Neural cell (in vitro differentiated cells): ENCODE data around the gene CDCA3. TPM values are rescaled to one million over a fixed set of nuclear protein-coding genes. Genes with fewer than 3 reads are reported as not detected.

Source experiments
- H2AFZ ChIP-seq: fragments of 200-600, 300-800 bp; sonication (generic), shearing (Covaris generic); 2 replicates; pipeline ENCODE4 v1.6.0; 2014; ENCODE audit warnings: low read depth, mild to moderate bottlenecking, antibody characterized with exemption, low read length, moderate library complexity
- H3F3A ChIP-seq: fragments of 200-600 bp; shearing (Covaris generic); 2 replicates; pipeline ENCODE4 v1.6.1; 2016; ENCODE audit warnings: mild to moderate bottlenecking, moderate library complexity, mixed read lengths, antibody characterized with exemption, low read length; ENCODE audit not compliant: insufficient read depth, poor library complexity, severe bottlenecking
- H3K27ac ChIP-seq: fragments of 200-600, 300-800 bp; sonication (generic), shearing (Covaris generic); 2 replicates; pipeline ENCODE4 v1.5.1; 2014; ENCODE audit warnings: mild to moderate bottlenecking, low read length, moderate library complexity
- H3K27me3 ChIP-seq: fragments of 300-800, 200-600 bp; sonication (generic), shearing (Covaris generic); 2 replicates; pipeline ENCODE4 v1.6.0; 2014; ENCODE audit warnings: mild to moderate bottlenecking, low read depth, low read length, moderate library complexity; ENCODE audit not compliant: insufficient read depth
- H3K36me3 ChIP-seq: fragments of 300-800, 200-600 bp; sonication (generic), shearing (Covaris generic); 2 replicates; pipeline ENCODE4 v1.5.1; 2014; ENCODE audit warnings: mild to moderate bottlenecking, antibody characterized with exemption, low read length, moderate library complexity; ENCODE audit not compliant: insufficient read depth
- H3K4me2 ChIP-seq: fragments of 300-800, 200-600 bp; sonication (generic), shearing (Covaris generic); 2 replicates; pipeline ENCODE4 v1.6.0; 2014; ENCODE audit warnings: mild to moderate bottlenecking, low read length
- H3K4me3 ChIP-seq: fragments of 300-800, 200-600 bp; sonication (generic), shearing (Covaris generic); 2 replicates; pipeline ENCODE4 v1.5.1; 2014; ENCODE audit warnings: mild to moderate bottlenecking, low read length, moderate library complexity
- H3K79me2 ChIP-seq: fragments of 200-600 bp; shearing (Covaris generic); replicated peaks from 2 replicates; pipeline ENCODE4 v1.6.0; 2014; ENCODE audit warnings: mild to moderate bottlenecking, low read length, moderate library complexity; ENCODE audit not compliant: insufficient read depth
- H3K9ac ChIP-seq: fragments of 300-800, 200-600 bp; sonication (generic), shearing (Covaris generic); 2 replicates; pipeline ENCODE4 v1.6.1; 2016; ENCODE audit warnings: mild to moderate bottlenecking, low read length, mixed read lengths
- H3K9me2 ChIP-seq: fragments of 200-600 bp; shearing (Covaris generic); 2 replicates; pipeline ENCODE4 v1.6.1; 2016; ENCODE audit warnings: mild to moderate bottlenecking, low read length, mixed read lengths; ENCODE audit not compliant: insufficient read depth
- H3K9me3 ChIP-seq: fragments of 200-600, 300-800 bp; sonication (generic), shearing (Covaris generic); 2 replicates; pipeline ENCODE4 v1.6.1; 2016; ENCODE audit warnings: mild to moderate bottlenecking, mixed run types, low read length, moderate library complexity, mixed read lengths
- H4K20me1 ChIP-seq: fragments of 200-600 bp; shearing (Covaris generic); 2 replicates; pipeline ENCODE4 v1.6.1; 2016; ENCODE audit warnings: mild to moderate bottlenecking, mixed run types; ENCODE audit not compliant: insufficient read depth
- CTCF ChIP-seq: fragments of 450-650 bp; IDR thresholded peaks from 2 replicates; pipeline ENCODE4 v1.5.1; 2014; ENCODE audit warnings: antibody characterized with exemption, mild to moderate bottlenecking, moderate library complexity; ENCODE audit not compliant: poor library complexity, severe bottlenecking
- EP300 ChIP-seq: fragments of 450-650 bp; conservative IDR thresholded peaks from 2 replicates; pipeline ENCODE4 v1.6.1; 2014; ENCODE audit warnings: antibody characterized with exemption, mild to moderate bottlenecking, moderate library complexity; ENCODE audit not compliant: poor library complexity, severe bottlenecking
- EZH2 ChIP-seq: fragments of 200-600, 300-800 bp; shearing (Covaris generic), sonication (generic); IDR thresholded peaks from 2 replicates; pipeline ENCODE4 v1.6.1; 2014; ENCODE audit warnings: antibody characterized with exemption, low read length, borderline replicate concordance, mild to moderate bottlenecking; ENCODE audit not compliant: insufficient read depth, poor library complexity, severe bottlenecking
- MXI1 ChIP-seq: fragments of 450-650 bp; conservative IDR thresholded peaks from 2 replicates; pipeline ENCODE4 v1.6.1; 2014; ENCODE audit warnings: antibody characterized with exemption, mild to moderate bottlenecking; ENCODE audit not compliant: poor library complexity, severe bottlenecking
- POLR2AphosphoS5 ChIP-seq: IDR thresholded peaks from 2 replicates; pipeline ENCODE4 v1.6.1; 2012
- RAD21 ChIP-seq: fragments of 450-650 bp; conservative IDR thresholded peaks from 2 replicates; pipeline ENCODE4 v1.6.1; 2014; ENCODE audit warnings: antibody characterized with exemption, mild to moderate bottlenecking, moderate library complexity
- REST ChIP-seq: IDR thresholded peaks from 2 replicates; pipeline ENCODE4 v1.6.1; 2012; ENCODE audit warnings: borderline replicate concordance
- SMC3 ChIP-seq: fragments of 450-650 bp; conservative IDR thresholded peaks from 2 replicates; pipeline ENCODE4 v1.6.1; 2014; ENCODE audit warnings: antibody characterized with exemption, mild to moderate bottlenecking, moderate library complexity; ENCODE audit not compliant: poor library complexity
- TAF1 ChIP-seq: IDR thresholded peaks from 2 replicates; pipeline ENCODE4 v1.6.1; 2012; ENCODE audit warnings: low read depth
- polyA plus RNA-seq: library from polyadenylated mRNA; depleted of rRNA; stranded (reverse); fragments of >200 nt; gene quantifications from 2 replicates; pipeline ENCODE4 v1.2.3, GENCODE V29; 2014

CDCA3 gene
- polyA plus RNA-seq, 1 donor from 2014 or later, result 7.3 TPM

- no peaks in the 10 kb centered on the region for H3K79me2 ChIP-seq
- H3K9me2 ChIP-seq, result no peaks in the 10 kb centered on the region
- H3K9ac ChIP-seq, result no peak overlapping the region
- H3K4me2 ChIP-seq, result no peak overlapping the region
- no peak overlapping the region for H3K4me3 ChIP-seq
- TF ChIP-seq CTCF (no peak), SMC3 (no peak)
- no peaks in the 10 kb centered on the region for H3F3A ChIP-seq
- peaks cover 4% of the 10 kb centered on the region for H3K36me3 ChIP-seq
- H3K9me3 ChIP-seq, result no peaks in the 10 kb centered on the region
- H2AFZ ChIP-seq, result no peak overlapping the region
- no peaks in the 10 kb centered on the region for H4K20me1 ChIP-seq
- no peaks in the 10 kb centered on the region for H3K27me3 ChIP-seq
- H3K27ac ChIP-seq, result no peak overlapping the region
These were observed 10.3 kb upstream of the CDCA3 start for GRCh38 chr12:6861391-6861790.

- Histone ChIP-seq H3K27me3 (no peaks in the 10 kb centered on the region), H3K27ac (no peak overlapping the region), H3K9me3 (no peaks in the 10 kb centered on the region), H2AFZ (no peak overlapping the region), H3K4me3 (no peak overlapping the region), H3K79me2 (no peaks in the 10 kb centered on the region), H3K4me2 (no peak overlapping the region), H3K9me2 (no peaks in the 10 kb centered on the region), H3F3A (no peaks in the 10 kb centered on the region), H3K9ac (no peak overlapping the region), H4K20me1 (no peaks in the 10 kb centered on the region), H3K36me3 (peaks cover 4% of the 10 kb centered on the region)
- TF ChIP-seq EZH2, result no peak
- no peak for TF ChIP-seq SMC3
- no peak for TF ChIP-seq REST
- TF ChIP-seq POLR2AphosphoS5, result no peak
- no peak for TF ChIP-seq MXI1
- no peak for TF ChIP-seq TAF1
- no peak for TF ChIP-seq EP300
- no peak for TF ChIP-seq CTCF
- TF ChIP-seq RAD21, result no peak
These were observed 9.9 kb upstream of the CDCA3 start for GRCh38 chr12:6860942-6861341.
